Measurements from ENCODE around the gene WDFY4.

The WDFY4 gene

GRCh38 chr10:48670978-48671913 lies 13.4 kb upstream of the WDFY4 start:
- Histone ChIP-seq H3K9ac (peak overlapping the region; percentile 69), H3K36me3 (no peaks in the 10 kb centered on the region), H3K27ac (peak overlapping the region; percentile 85), H3K9me3 (peaks cover 1% of the 10 kb centered on the region; the same call in 1 of the 2 replicates), H3K4me3 (peak overlapping the region; percentile 55), H3K4me2 (peak overlapping the region; percentile 90), H4K20me1 (no peaks in the 10 kb centered on the region), H3K27me3 (no peaks in the 10 kb centered on the region), H3K4me1 (peaks cover 67% of the 10 kb centered on the region)
- TF ChIP-seq Cebpa-rat (IDR thresholded peaks at IDR 0.05): no peak

- H3K4me3 ChIP-seq: peak overlapping the region; percentile 55
- no peaks in the 10 kb centered on the region for H3K36me3 ChIP-seq
- peak overlapping the region; percentile 85 for H3K27ac ChIP-seq
- H3K9ac ChIP-seq: peak overlapping the region; percentile 61
- H3K27me3 ChIP-seq: no peaks in the 10 kb centered on the region
- peaks cover 61% of the 10 kb centered on the region for H3K4me1 ChIP-seq
- H3K4me2 ChIP-seq: peak overlapping the region; percentile 90
- no peaks in the 10 kb centered on the region for H4K20me1 ChIP-seq
- TF ChIP-seq Cebpa-rat (IDR thresholded peaks at IDR 0.05): no peak
- H3K9me3 ChIP-seq: no peaks in the 10 kb centered on the region
Measured at GRCh38 chr10:48671914-48672595, 12.6 kb upstream of the WDFY4 start.

DNA sequence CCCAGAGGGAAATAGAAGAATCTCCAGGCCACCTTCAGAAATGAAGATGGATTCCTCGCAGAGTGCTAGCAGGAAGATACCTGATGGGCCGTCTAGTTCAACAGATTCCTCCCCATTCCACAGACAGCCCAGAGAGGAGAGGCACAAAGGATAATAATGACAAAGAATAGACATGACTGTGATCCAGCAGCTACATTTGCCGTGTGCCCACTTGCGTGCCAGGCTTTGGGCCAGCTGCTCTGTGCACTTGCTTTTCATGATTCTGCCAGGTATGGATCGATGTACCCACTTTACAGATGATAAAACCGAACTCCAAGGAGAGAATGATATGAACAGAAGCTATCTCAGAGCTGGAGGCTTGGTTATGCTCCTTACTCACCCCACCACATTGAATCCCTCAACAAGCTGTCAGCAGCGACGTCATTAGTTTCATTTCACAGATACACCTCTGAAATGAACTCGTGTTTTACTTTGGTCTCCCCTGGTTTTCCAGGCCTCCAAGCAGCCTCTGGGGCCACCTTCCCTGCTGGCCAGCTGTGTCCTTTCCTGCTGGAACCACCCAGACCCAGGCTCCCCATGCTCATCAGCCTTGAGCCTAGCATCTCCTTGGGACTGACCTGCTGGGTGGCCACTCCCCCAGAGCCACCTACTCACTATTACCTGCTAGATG lies 11.9 kb upstream of the WDFY4 start:
- Histone ChIP-seq H3K36me3 (no peaks in the 10 kb centered on the region), H4K20me1 (no peaks in the 10 kb centered on the region), H3K9me3 (peaks cover 5% of the 10 kb centered on the region; the same call in 1 of the 2 replicates), H3K4me3 (no peak overlapping the region), H3K27ac (peak overlapping the region; percentile 85; the same call in 1 of the 2 replicates), H3K9ac (no peak overlapping the region), H3K27me3 (no peaks in the 10 kb centered on the region), H3K4me2 (peak overlapping the region; percentile 90), H3K4me1 (peaks cover 54% of the 10 kb centered on the region)
- TF ChIP-seq Cebpa-rat (IDR thresholded peaks at IDR 0.05): no peak

DNA sequence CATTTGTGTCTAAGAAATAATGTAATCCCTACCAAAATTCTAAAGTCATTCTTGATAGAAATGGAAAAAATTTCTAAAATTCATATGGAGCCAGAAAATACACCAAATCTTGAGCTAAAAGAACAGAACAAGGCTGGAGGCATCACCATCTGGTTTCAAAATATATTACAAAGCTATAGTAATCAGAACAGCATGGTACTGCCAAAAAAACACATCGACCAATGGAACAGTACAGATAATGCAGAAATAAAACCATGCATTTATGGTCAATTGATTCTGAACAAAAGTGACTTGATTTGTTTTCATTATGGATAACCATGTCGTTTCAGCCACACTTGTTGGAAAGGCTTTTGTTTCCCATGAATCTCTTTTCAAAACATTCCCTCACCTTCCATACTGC lies 7.0 kb upstream of the WDFY4 start:
- no peaks in the 10 kb centered on the region for H3K27me3 ChIP-seq
- no peak overlapping the region for H3K27ac ChIP-seq
- TF ChIP-seq Cebpa-rat (IDR thresholded peaks at IDR 0.05): no peak
- H3K4me2 ChIP-seq: no peak overlapping the region
- H4K20me1 ChIP-seq: no peaks in the 10 kb centered on the region
- no peak overlapping the region for H3K9ac ChIP-seq
- peaks cover 23% of the 10 kb centered on the region for H3K4me1 ChIP-seq
- no peak overlapping the region for H3K4me3 ChIP-seq
- H3K9me3 ChIP-seq: peaks cover 24% of the 10 kb centered on the region
- no peaks in the 10 kb centered on the region for H3K36me3 ChIP-seq

GRCh38 chr10:48678041-48678440 lies 6.6 kb upstream of the WDFY4 start:
- Histone ChIP-seq H3K9ac (no peak overlapping the region), H3K27ac (no peak overlapping the region), H3K4me2 (no peak overlapping the region)

DNA sequence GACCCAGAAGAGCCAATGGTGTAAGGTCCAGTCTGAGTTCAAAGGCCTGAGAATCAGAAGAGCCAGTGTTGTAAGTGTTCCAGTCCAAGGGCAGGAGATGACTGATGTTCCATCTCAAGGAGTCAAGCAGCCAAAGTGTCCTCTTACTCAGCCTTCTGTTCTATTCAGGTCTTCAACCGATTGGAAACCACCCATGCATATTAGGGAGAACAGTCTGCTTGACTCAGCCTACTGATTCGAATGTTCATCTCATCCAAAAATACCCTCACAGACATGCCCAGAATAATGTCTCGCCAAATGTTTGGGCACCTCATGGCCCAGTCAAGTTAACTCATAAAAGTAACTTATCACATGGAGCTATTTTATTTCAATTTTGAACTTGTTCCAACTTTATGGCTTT lies 2.9 kb upstream of the WDFY4 start:
- Histone ChIP-seq H3K27ac (no peak overlapping the region), H3K4me3 (no peak overlapping the region), H3K36me3 (no peaks in the 10 kb centered on the region), H3K9ac (no peak overlapping the region), H3K4me2 (peak overlapping the region; percentile 94), H3K4me1 (peaks cover 58% of the 10 kb centered on the region), H4K20me1 (peaks cover 6% of the 10 kb centered on the region), H3K27me3 (no peaks in the 10 kb centered on the region), H3K9me3 (peaks cover 24% of the 10 kb centered on the region)
- TF ChIP-seq Cebpa-rat (IDR thresholded peaks at IDR 0.05): no peak

More at GRCh38 chr10:48678041-48678440, 6.6 kb upstream of the WDFY4 start:
- Histone ChIP-seq H3K4me3 (no peak overlapping the region), H4K20me1 (no peaks in the 10 kb centered on the region), H3K27me3 (no peaks in the 10 kb centered on the region), H3K9me3 (peaks cover 24% of the 10 kb centered on the region), H3K4me1 (peaks cover 23% of the 10 kb centered on the region), H3K36me3 (no peaks in the 10 kb centered on the region)
- TF ChIP-seq Cebpa-rat (IDR thresholded peaks at IDR 0.05): no peak

GRCh38 chr10:48682265-48682664 lies 2.4 kb upstream of the WDFY4 start:
- Histone ChIP-seq H3K9ac (no peak overlapping the region), H4K20me1 (peaks cover 6% of the 10 kb centered on the region), H3K27ac (no peak overlapping the region), H3K36me3 (no peaks in the 10 kb centered on the region), H3K4me1 (peaks cover 63% of the 10 kb centered on the region), H3K4me3 (no peak overlapping the region), H3K4me2 (peak overlapping the region; percentile 94), H3K9me3 (peaks cover 24% of the 10 kb centered on the region), H3K27me3 (no peaks in the 10 kb centered on the region)
- no peak for TF ChIP-seq Cebpa-rat (IDR thresholded peaks at IDR 0.05)

DNA sequence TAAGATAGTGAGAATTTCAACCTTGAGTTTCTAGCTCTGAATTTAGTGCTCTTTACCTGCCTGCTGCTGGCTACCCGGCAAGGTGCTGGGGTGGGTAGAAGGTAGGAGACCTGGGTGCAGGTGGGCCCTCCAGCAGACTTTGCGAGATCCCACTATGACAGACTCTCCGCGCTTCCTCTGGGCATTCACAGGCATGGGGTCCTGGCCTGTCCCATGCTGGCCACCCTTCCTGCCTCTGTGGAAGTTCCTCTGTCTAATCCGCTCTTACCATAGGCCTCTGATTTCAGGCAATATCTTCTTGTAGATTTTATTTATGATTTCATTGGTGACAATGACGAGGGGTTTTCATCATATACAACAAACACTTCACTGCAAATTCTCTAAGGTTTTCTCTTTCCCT lies 1.2 kb upstream of the WDFY4 start:
- Histone ChIP-seq H3K4me3 (no peak overlapping the region), H4K20me1 (peaks cover 6% of the 10 kb centered on the region), H3K9me3 (peaks cover 12% of the 10 kb centered on the region), H3K9ac (no peak overlapping the region; the same call in 1 of the 2 replicates), H3K27ac (peak overlapping the region; percentile 89; the same call in 1 of the 2 replicates), H3K4me2 (peak overlapping the region; percentile 94), H3K27me3 (no peaks in the 10 kb centered on the region), H3K36me3 (no peaks in the 10 kb centered on the region), H3K4me1 (peaks cover 63% of the 10 kb centered on the region)
- TF ChIP-seq Cebpa-rat (IDR thresholded peaks at IDR 0.05): no peak

GRCh38 chr10:48683868-48684267 lies 805 bp upstream of the WDFY4 start:
- no peak for TF ChIP-seq Cebpa-rat (IDR thresholded peaks at IDR 0.05)
- peak overlapping the region; percentile 62 for H3K4me3 ChIP-seq
- peaks cover 63% of the 10 kb centered on the region for H3K4me1 ChIP-seq
- H3K27ac ChIP-seq: peak overlapping the region; percentile 89
- H3K36me3 ChIP-seq: no peaks in the 10 kb centered on the region
- H3K27me3 ChIP-seq: no peaks in the 10 kb centered on the region
- peak overlapping the region; percentile 94 for H3K4me2 ChIP-seq
- peaks cover 6% of the 10 kb centered on the region for H4K20me1 ChIP-seq
- peaks cover 12% of the 10 kb centered on the region for H3K9me3 ChIP-seq
- H3K9ac ChIP-seq: peak overlapping the region; percentile 78; the same call in 1 of the 2 replicates

All from BLaER1 (cell line).